H1 (cell line): Measurements from ENCODE around the gene MYLK4. TPM values are rescaled to one million over a fixed set of nuclear protein-coding genes. Genes with fewer than 3 reads are reported as not detected.

Experiments
- CTCF ChIA-PET: fragments of 300-600 bp; sonication (Branson Sonifier 250); formaldehyde crosslinking; loops from one replicate; lab custom pipeline; 2021; ENCODE audit not compliant: partially characterized antibody; lab: Charles Lee
- POLR2A ChIA-PET: fragments of 300-600 bp; sonication (Branson Sonifier 250); formaldehyde crosslinking; loops from one replicate; lab custom pipeline; 2021; ENCODE audit warnings: inconsistent platforms; ENCODE audit not compliant: partially characterized antibody; lab: Charles Lee
- DNase-seq, 2 experiments: peaks; one replicate each; pipeline versions ENCODE4 v3.0.0 to v3.0.0-alpha.2; 2010 to 2022; ENCODE audit warnings: low spot score in 2 of 2, low read depth in 1 of 2, mixed read lengths in 1 of 2
- FAIRE-seq: peaks from 2 replicates; lab custom pipeline; 2011; peaks lifted over from hg19 to GRCh38; lab: Jason Lieb, UNC
- H2AFZ ChIP-seq: 2 replicates; pipeline ENCODE4 v1.8.1; 2012; ENCODE audit warnings: low read length, inconsistent platforms
- H2AK5ac ChIP-seq: 2 replicates; pipeline ENCODE4 v1.6.1; 2013; ENCODE audit warnings: low read depth, low read length
- H2BK120ac ChIP-seq: replicated peaks from 2 replicates; pipeline ENCODE3; 2013; ENCODE audit warnings: low read depth, low read length, inconsistent platforms
- H2BK12ac ChIP-seq: 2 replicates; pipeline ENCODE4 v1.6.1; 2013; ENCODE audit warnings: low read depth, low read length
- H2BK15ac ChIP-seq: 2 replicates; pipeline ENCODE4 v1.6.1; 2013; ENCODE audit warnings: low read length
- H2BK20ac ChIP-seq: 2 replicates; pipeline ENCODE4 v1.6.1; 2013; ENCODE audit warnings: low read length
- H2BK5ac ChIP-seq: 2 replicates; pipeline ENCODE4 v1.6.1; 2013; ENCODE audit warnings: low read depth, low read length
- H3K14ac ChIP-seq: 2 replicates; pipeline ENCODE4 v1.6.1; 2013; ENCODE audit warnings: inconsistent platforms; ENCODE audit not compliant: insufficient read length
- H3K18ac ChIP-seq: 2 replicates; pipeline ENCODE4 v1.6.1; 2013; ENCODE audit warnings: low read length; ENCODE audit errors: extremely low read depth
- H3K23ac ChIP-seq: 2 replicates; pipeline ENCODE4 v1.6.1; 2013; ENCODE audit warnings: inconsistent platforms; ENCODE audit not compliant: insufficient read length
- H3K23me2 ChIP-seq: 2 replicates; pipeline ENCODE4 v1.6.1; 2013; ENCODE audit warnings: low read depth, low read length
- H3K27ac ChIP-seq: 2 replicates; pipeline ENCODE4 v1.6.1; 2011; ENCODE audit warnings: low read depth, low read length, inconsistent platforms
- H3K27me3 ChIP-seq, 4 experiments: replicated peaks in 1 of 4; 1 replicate in 1 of 4; 2 replicates in 3 of 4; pipeline versions ENCODE4 v1.6.1 to v1.8.1; 2011 to 2013; ENCODE audit warnings: low read length in 3 of 4, mild to moderate bottlenecking in 3 of 4, inconsistent platforms in 2 of 4, mixed read lengths in 2 of 4, moderate library complexity in 1 of 4; ENCODE audit not compliant: control insufficient read depth in 3 of 4, insufficient read depth in 3 of 4; ENCODE audit errors: extremely low read depth in 1 of 4
- H3K36me3 ChIP-seq, 4 experiments: 2 replicates each; pipeline versions ENCODE4 v1.6.1 to v1.8.1; 2011 to 2013; ENCODE audit warnings: mild to moderate bottlenecking in 4 of 4, low read length in 3 of 4, moderate library complexity in 2 of 4, control low read depth in 1 of 4, inconsistent platforms in 1 of 4; ENCODE audit not compliant: insufficient read depth in 4 of 4, control insufficient read depth in 2 of 4
- H3K4ac ChIP-seq: replicated peaks from 2 replicates; pipeline ENCODE3; 2013; ENCODE audit warnings: low read length, low read depth, mixed read lengths, inconsistent platforms; ENCODE audit not compliant: insufficient read length
- H3K4me1 ChIP-seq, 4 experiments: replicated peaks in 1 of 4; 1 replicate in 1 of 4; 2 replicates in 3 of 4; pipeline versions ENCODE4 v1.6.1 to v1.8.1; 2011 to 2013; ENCODE audit warnings: low read length in 3 of 4, inconsistent platforms in 2 of 4, mixed read lengths in 1 of 4; ENCODE audit not compliant: insufficient read depth in 4 of 4, control insufficient read depth in 3 of 4
- H3K4me2 ChIP-seq, 2 experiments: 2 replicates each; pipeline versions ENCODE4 v1.6.1 to v1.8.1; 2011 to 2013; ENCODE audit warnings: low read depth in 2 of 2, low read length in 2 of 2, control low read depth in 1 of 2, inconsistent platforms in 1 of 2, mild to moderate bottlenecking in 1 of 2; ENCODE audit not compliant: insufficient read depth in 1 of 2
- H3K4me3 ChIP-seq, 4 experiments: fragments of 200-600, 300-600 bp in 1 of 4; sonication (generic), shearing (Covaris generic), sonication (Bioruptor Twin) in 1 of 4; 2 replicates each; pipeline versions ENCODE4 v1.5.1 to v1.8.1; 2011 to 2016; ENCODE audit warnings: low read length in 4 of 4, low read depth in 3 of 4, control low read depth in 2 of 4, inconsistent platforms in 2 of 4, mild to moderate bottlenecking in 2 of 4, mixed read lengths in 1 of 4, moderate library complexity in 1 of 4; ENCODE audit not compliant: insufficient read depth in 2 of 4; ENCODE audit errors: extremely low read depth in 1 of 4
- H3K56ac ChIP-seq: replicated peaks from 2 replicates; pipeline ENCODE3; 2013; ENCODE audit warnings: low read depth, mild to moderate bottlenecking, mixed read lengths, low read length, inconsistent platforms; ENCODE audit not compliant: insufficient read length
- H3K79me1 ChIP-seq: 2 replicates; pipeline ENCODE4 v1.6.1; 2013; ENCODE audit warnings: low read depth, low read length, control low read depth
- H3K79me2 ChIP-seq, 2 experiments: 2 replicates each; pipeline versions ENCODE4 v1.6.1 to v1.8.1; 2012 to 2013; ENCODE audit warnings: low read length in 2 of 2, mild to moderate bottlenecking in 2 of 2, inconsistent platforms in 1 of 2; ENCODE audit not compliant: insufficient read depth in 2 of 2, control insufficient read depth in 1 of 2
- H3K9ac ChIP-seq, 4 experiments: replicated peaks in 1 of 4; 1 replicate in 1 of 4; 2 replicates in 3 of 4; pipeline versions ENCODE4 v1.6.1 to v1.8.1; 2011 to 2013; ENCODE audit warnings: low read depth in 3 of 4, low read length in 3 of 4, control low read depth in 2 of 4, mild to moderate bottlenecking in 2 of 4, moderate library complexity in 2 of 4, inconsistent platforms in 1 of 4; ENCODE audit errors: extremely low read depth in 1 of 4
- H3K9me3 ChIP-seq, 2 experiments: 2 replicates each; pipeline versions ENCODE4 v1.6.1 to v1.8.1; 2012 to 2013; ENCODE audit warnings: mild to moderate bottlenecking in 2 of 2, moderate library complexity in 2 of 2, control low read depth in 1 of 2, inconsistent platforms in 1 of 2, low read depth in 1 of 2, low read length in 1 of 2, mixed read lengths in 1 of 2; ENCODE audit not compliant: insufficient read depth in 2 of 2
- H4K20me1 ChIP-seq, 2 experiments: replicated peaks in 1 of 2; 2 replicates each; pipeline versions ENCODE3 to v1.8.1; 2011 to 2013; ENCODE audit warnings: inconsistent platforms in 2 of 2, low read length in 2 of 2, mild to moderate bottlenecking in 1 of 2; ENCODE audit not compliant: insufficient read depth in 2 of 2, control insufficient read depth in 1 of 2
- H4K5ac ChIP-seq: 2 replicates; pipeline ENCODE4 v1.6.1; 2013; ENCODE audit warnings: low read length, low read depth, mixed read lengths, inconsistent platforms; ENCODE audit not compliant: insufficient read length
- H4K8ac ChIP-seq: 2 replicates; pipeline ENCODE4 v1.8.0; 2013; ENCODE audit warnings: mild to moderate bottlenecking, moderate library complexity, low read length, inconsistent platforms; ENCODE audit not compliant: insufficient read depth; ENCODE audit errors: extremely low read depth
- H4K91ac ChIP-seq: replicated peaks from 2 replicates; pipeline ENCODE3; 2013; ENCODE audit warnings: low read length, mixed read lengths, inconsistent platforms; ENCODE audit not compliant: insufficient read length
- BACH1 ChIP-seq: IDR thresholded peaks from 2 replicates; pipeline ENCODE4 v1.6.1; 2012; ENCODE audit warnings: low read length, improper control_type of control experiment
- CTCF ChIP-seq, 3 experiments: IDR thresholded peaks; 1 replicate in 2 of 3; 2 replicates in 1 of 3; pipeline versions ENCODE4 v1.5.1 to v1.6.1; 2011; ENCODE audit warnings: low read length in 3 of 3, mild to moderate bottlenecking in 3 of 3, inconsistent platforms in 2 of 3, low read depth in 1 of 3, moderate library complexity in 1 of 3; ENCODE audit not compliant: insufficient read depth in 1 of 3; ENCODE audit errors: control extremely low read depth in 1 of 3
- JUND ChIP-seq: IDR thresholded peaks from 2 replicates; pipeline ENCODE4 v1.6.1; 2011; ENCODE audit warnings: mild to moderate bottlenecking, improper control_type of control experiment, low read length
- NANOG ChIP-seq: IDR thresholded peaks from 2 replicates; pipeline ENCODE4 v1.6.1; 2011; ENCODE audit warnings: low read length, low read depth, mild to moderate bottlenecking, inconsistent platforms; ENCODE audit not compliant: insufficient read depth, poor library complexity, severe bottlenecking
- POLR2A ChIP-seq, 2 experiments: IDR thresholded peaks; 1 replicate in 1 of 2; 2 replicates in 1 of 2; pipeline ENCODE4 v1.6.1; 2011; ENCODE audit warnings: low read depth in 2 of 2, low read length in 2 of 2, mild to moderate bottlenecking in 2 of 2; ENCODE audit errors: control extremely low read depth in 1 of 2
- RXRA ChIP-seq: IDR thresholded peaks from 2 replicates; pipeline ENCODE4 v1.6.1; 2011; ENCODE audit warnings: low read depth, mild to moderate bottlenecking, low read length, moderate library complexity; ENCODE audit not compliant: insufficient read depth
- SP1 ChIP-seq: IDR thresholded peaks from 2 replicates; pipeline ENCODE4 v1.6.1; 2011; ENCODE audit warnings: low read depth, low read length
- SRF ChIP-seq: IDR thresholded peaks from 2 replicates; pipeline ENCODE4 v1.6.1; 2011; ENCODE audit warnings: mild to moderate bottlenecking, low read depth, low read length, moderate library complexity
- WGBS, 2 experiments: shearing (Covaris generic) in 1 of 2; methylation state at CpG; one replicate each; pipeline versions ENCODE4 v1.1.6 to v1.1.7; 2013 to 2015; ENCODE audit warnings: low lambda C conversion rate in 2 of 2, mixed read lengths in 2 of 2, inconsistent platforms in 1 of 2, low coverage in 1 of 2, missing lambda C conversion rate in 1 of 2; ENCODE audit not compliant: insufficient replicate concordance in 2 of 2, insufficient coverage in 1 of 2, insufficient read length in 1 of 2; ENCODE audit errors: extremely low coverage in 1 of 2, missing lambda C conversion rate in 1 of 2; 5-methylcytosine and 5-hydroxymethylcytosine counted together
- polyA plus RNA-seq, 7 experiments: library from polyadenylated mRNA; depleted of rRNA in 3 of 7; stranded (reverse) in 5 of 7; unstranded in 2 of 7; fragments of >200 nt in 5 of 7; fragments of 200-250 nt in 2 of 7; gene quantifications; 1 replicate in 5 of 7; 2 replicates in 1 of 7; 4 replicates in 1 of 7; pipeline versions ENCODE4 v1.2.1 to v1.2.3, GENCODE V29; 2011 to 2013; ENCODE audit warnings: missing spikeins in 2 of 7, mixed read lengths in 2 of 7
- total RNA-seq: library from RNA; stranded (reverse); fragmentation: NEBNext Ultra II Directional; extraction: Animal tissue kit (Norgen Biotek cat#: 25700); gene quantifications from 2 replicates; pipeline ENCODE4 v1.2.1, GENCODE V29; 2021
- TF ChIP-seq, protein P1 (sequence below): IDR thresholded peaks from 2 replicates; pipeline ENCODE4 v1.6.1; 2012; ENCODE audit warnings: inconsistent platforms

The MYLK4 gene
- total and polyA plus RNA-seq, 2 of the 8 experiments (the other 6 are each of a cell fraction or from before 2014, with no cell fraction given) = 0.11 to 0.17 TPM

DNA sequence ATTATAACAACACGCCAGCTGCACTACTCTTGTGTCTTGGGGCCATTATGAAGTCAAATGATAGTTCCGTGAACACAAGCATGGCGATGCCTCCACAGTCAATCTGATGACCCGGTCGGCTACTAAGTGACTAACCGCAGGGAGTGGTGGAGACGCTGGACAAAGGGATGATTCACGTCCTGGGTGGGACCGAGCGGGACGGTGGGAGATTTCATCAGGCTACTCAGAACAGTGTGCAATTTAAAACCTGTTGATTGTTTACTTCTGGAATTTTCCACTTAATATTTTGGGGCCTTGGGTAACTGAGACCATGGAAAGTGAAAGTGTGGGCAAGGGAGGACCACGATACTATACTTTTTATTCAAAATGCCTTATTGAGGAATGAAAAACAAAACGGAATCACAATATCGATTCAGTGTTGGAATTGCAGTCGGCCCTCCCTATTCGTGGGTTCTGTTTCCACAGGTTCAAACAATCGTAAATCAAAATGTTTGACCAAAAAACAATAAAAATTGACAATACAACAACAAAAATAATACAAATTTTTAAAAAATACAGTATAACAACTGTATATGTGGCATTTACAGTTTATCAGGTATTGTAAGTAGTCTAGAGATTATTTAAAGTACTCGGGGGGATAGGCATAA, 66.5 kb downstream of the MYLK4 start:
- H3K23me2 ChIP-seq = no peaks in the 10 kb centered on the region
- no peak overlapping the region for H2BK20ac ChIP-seq
- H3K27me3 ChIP-seq = no peaks in the 10 kb centered on the region; a peak in 1 of 7 replicates
- no peak overlapping the region for H2BK5ac ChIP-seq
- H3K9ac ChIP-seq = no peak overlapping the region
- no peak overlapping the region for H2BK12ac ChIP-seq
- H3K4ac ChIP-seq = no peak overlapping the region
- H2BK15ac ChIP-seq = no peak overlapping the region
- no peak overlapping the region for H3K4me3 ChIP-seq
- no peak overlapping the region for H3K4me2 ChIP-seq
- no peak for FAIRE-seq
- no peaks in the 10 kb centered on the region for H3K79me2 ChIP-seq
- no peak overlapping the region for H3K27ac ChIP-seq
- H3K18ac ChIP-seq = no peak overlapping the region
- no peak overlapping the region for H3K56ac ChIP-seq
- H2BK120ac ChIP-seq = no peak overlapping the region
- H4K20me1 ChIP-seq = no peaks in the 10 kb centered on the region
- H3K23ac ChIP-seq = no peak overlapping the region
- POLR2A ChIA-PET = no interaction called here
- no peak overlapping the region for H2AFZ ChIP-seq
- no peak overlapping the region for H3K14ac ChIP-seq
- DNase-seq = no peak
- no peak overlapping the region for H2AK5ac ChIP-seq
- H3K4me1 ChIP-seq = no peaks in the 10 kb centered on the region; a peak in 1 of 7 replicates
- H3K79me1 ChIP-seq = no peaks in the 10 kb centered on the region
- no peaks in the 10 kb centered on the region for H3K36me3 ChIP-seq
- H4K5ac ChIP-seq = no peak overlapping the region
- no peaks in the 10 kb centered on the region for H3K9me3 ChIP-seq
- CTCF ChIA-PET = interaction anchor here (0.8 to 6.3 kb wide), 2 partner anchors 11 to 88 kb away, joined by 3 to 39 read pairs; no protein-coding TSS in a partner anchor
- WGBS, 2 experiments = 93% methylated on average over 18 of the region's 18 CpGs; no CpG with 5 or more reads in 1 of the 2 experiments
- no peak overlapping the region for H4K8ac ChIP-seq
- no peak overlapping the region for H4K91ac ChIP-seq
- TF ChIP-seq JUND (no peak), NANOG (no peak), POLR2A (IDR thresholded peaks at IDR 0.05; ENCODE audit: control extremely low read depth in 1 of 2, low read depth in 2 of 2, low read length in 2 of 2) (no peak), RXRA (no peak), CTCF (IDR thresholded peaks at IDR 0.05; ENCODE audit: control extremely low read depth in 1 of 3, insufficient read depth in 1 of 3, low read depth in 1 of 3, low read length in 3 of 3) (no peak), BACH1 (no peak), SRF (no peak), SP1 (no peak)
- TF ChIP-seq, protein P1, sequence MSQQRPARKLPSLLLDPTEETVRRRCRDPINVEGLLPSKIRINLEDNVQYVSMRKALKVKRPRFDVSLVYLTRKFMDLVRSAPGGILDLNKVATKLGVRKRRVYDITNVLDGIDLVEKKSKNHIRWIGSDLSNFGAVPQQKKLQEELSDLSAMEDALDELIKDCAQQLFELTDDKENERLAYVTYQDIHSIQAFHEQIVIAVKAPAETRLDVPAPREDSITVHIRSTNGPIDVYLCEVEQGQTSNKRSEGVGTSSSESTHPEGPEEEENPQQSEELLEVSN = no peak
